HG03565 (cell line): ENCODE measurements around the gene ALDH1B1.
"Not testable (repeated sequence)": the region's sequence is repeated elsewhere in the genome, so short reads cannot be mapped to it uniquely, and the experiment has no call there.

Experiments used
- ATAC-seq: cut with Tn5 transposase; IDR thresholded peaks from one replicate; pipeline ENCODE4 v1.9.1; 2021; ENCODE audit warnings: mild to moderate bottlenecking, moderate library complexity; ENCODE audit not compliant: unreplicated experiment

ALDH1B1 gene

GRCh38 chr9:38360839-38361472 is 31.5 kb upstream of the ALDH1B1 start:
- no peak for ATAC-seq

- ATAC-seq = no peak
Observed at GRCh38 chr9:38361473-38361850, 31.0 kb upstream of the ALDH1B1 start.

GRCh38 chr9:38362852-38363588 is 29.5 kb upstream of the ALDH1B1 start:
- peak; percentile 61 for ATAC-seq

GRCh38 chr9:38363589-38363925 is 28.9 kb upstream of the ALDH1B1 start:
- ATAC-seq = no peak

GRCh38 chr9:38367898-38368297 is 24.6 kb upstream of the ALDH1B1 start:
- no peak for ATAC-seq

GRCh38 chr9:38368731-38369130 is 23.8 kb upstream of the ALDH1B1 start:
- no peak for ATAC-seq

- no peak for ATAC-seq
Observed at GRCh38 chr9:38370176-38370575, 22.3 kb upstream of the ALDH1B1 start.

- no peak for ATAC-seq
Observed at GRCh38 chr9:38371495-38371894, 21.0 kb upstream of the ALDH1B1 start.

GRCh38 chr9:38372762-38373619 is 19.5 kb upstream of the ALDH1B1 start:
- no peak for ATAC-seq

GRCh38 chr9:38373679-38374078 is 18.8 kb upstream of the ALDH1B1 start:
- ATAC-seq = no peak

GRCh38 chr9:38374847-38375571 is 17.5 kb upstream of the ALDH1B1 start:
- no peak for ATAC-seq

- ATAC-seq = no peak
Observed at GRCh38 chr9:38375572-38375963, 16.9 kb upstream of the ALDH1B1 start.

GRCh38 chr9:38376021-38376670 is 16.4 kb upstream of the ALDH1B1 start:
- no peak for ATAC-seq

GRCh38 chr9:38377336-38378083 is 15.0 kb upstream of the ALDH1B1 start:
- not testable (repeated sequence) for ATAC-seq

- no peak for ATAC-seq
Observed at GRCh38 chr9:38380230-38380871, 12.2 kb upstream of the ALDH1B1 start.

- ATAC-seq = no peak
Observed at GRCh38 chr9:38380872-38381534, 11.5 kb upstream of the ALDH1B1 start.

- no peak for ATAC-seq
Observed at GRCh38 chr9:38382141-38382540, 10.4 kb upstream of the ALDH1B1 start.

GRCh38 chr9:38384990-38385848 is 7.3 kb upstream of the ALDH1B1 start:
- ATAC-seq = no peak
